DMS114 treated with DMSO at 0.1 percent for 48 hours (cell line): ENCODE data around the gene CDC26.
"Not testable (repeated sequence)": the region's sequence is repeated elsewhere in the genome, so short reads cannot be mapped to it uniquely, and the experiment has no call there.

Experiments used
- DNase-seq: peaks from one replicate; lab custom pipeline; 2025; ENCODE audit not compliant: unreplicated experiment; lab: John Stamatoyannopoulos, UW

CDC26 gene

GRCh38 chr9:113296247-113296646 is 20.9 kb upstream of the CDC26 start:
- DNase-seq = not testable (repeated sequence)

- DNase-seq = no peak
Observed at GRCh38 chr9:113293285-113293878, 18.0 kb upstream of the CDC26 start.

- DNase-seq = no peak
Observed at GRCh38 chr9:113290052-113290607, 14.8 kb upstream of the CDC26 start.

- no peak for DNase-seq
Observed at GRCh38 chr9:113289091-113289490, 13.7 kb upstream of the CDC26 start.

- no peak for DNase-seq
Observed at GRCh38 chr9:113281356-113281755, 6.0 kb upstream of the CDC26 start.

- DNase-seq = no peak
Observed at GRCh38 chr9:113278840-113279239, 3.5 kb upstream of the CDC26 start.

- peak; percentile 32 for DNase-seq
Observed at GRCh38 chr9:113274474-113275156, 757 bp downstream of the CDC26 start.

- no peak for DNase-seq
Observed at GRCh38 chr9:113269871-113270270, 5.5 kb downstream of the CDC26 start.

- DNase-seq = no peak
Observed at GRCh38 chr9:113269355-113269754, 6.0 kb downstream of the CDC26 start.

GRCh38 chr9:113267911-113268566 is 7.3 kb downstream of the CDC26 start:
- no peak for DNase-seq

GRCh38 chr9:113266174-113266573 is 9.2 kb downstream of the CDC26 start:
- no peak for DNase-seq

GRCh38 chr9:113261917-113262671 is 13.3 kb downstream of the CDC26 start:
- DNase-seq = no peak

GRCh38 chr9:113258282-113258681 is 17.1 kb downstream of the CDC26 start:
- no peak for DNase-seq

- DNase-seq = no peak
Observed at GRCh38 chr9:113257863-113258262, 17.5 kb downstream of the CDC26 start.

GRCh38 chr9:113255438-113255837 is 19.9 kb downstream of the CDC26 start:
- DNase-seq = no peak

GRCh38 chr9:113254991-113255390 is 20.4 kb downstream of the CDC26 start:
- no peak for DNase-seq

GRCh38 chr9:113250807-113251206 is 24.6 kb downstream of the CDC26 start:
- no peak for DNase-seq

- not testable (repeated sequence) for DNase-seq
Observed at GRCh38 chr9:113249661-113250060, 25.7 kb downstream of the CDC26 start.

GRCh38 chr9:113247640-113248039 is 27.7 kb downstream of the CDC26 start:
- no peak for DNase-seq

- no peak for DNase-seq
Observed at GRCh38 chr9:113246928-113247327, 28.4 kb downstream of the CDC26 start.

GRCh38 chr9:113245894-113246293 is 29.5 kb downstream of the CDC26 start:
- no peak for DNase-seq
